HEK293 (cell line): Measurements from ENCODE around the gene SINHCAF.

Experiments
- GLIS2 ChIP-seq: fragments of 450-650 bp; formaldehyde crosslinking; IDR thresholded peaks from 2 replicates; pipeline ENCODE4 v1.5.1; 2016; ENCODE audit warnings: missing biosample characterization, missing genetic modification characterization
- MZF1 ChIP-seq: fragments of 450-650 bp; formaldehyde crosslinking; IDR thresholded peaks from 2 replicates; pipeline ENCODE4 v1.5.1; 2017; ENCODE audit warnings: missing biosample characterization, missing genetic modification characterization, borderline replicate concordance
- PATZ1 ChIP-seq: fragments of 450-650 bp; formaldehyde crosslinking; IDR thresholded peaks from 2 replicates; pipeline ENCODE4 v1.5.1; 2016; ENCODE audit warnings: missing biosample characterization, missing genetic modification characterization
- SP2 ChIP-seq: fragments of 450-650 bp; formaldehyde crosslinking; IDR thresholded peaks from 2 replicates; pipeline ENCODE4 v1.5.1; 2016; ENCODE audit warnings: missing biosample characterization, missing genetic modification characterization
- ZNF121 ChIP-seq: fragments of 450-650 bp; formaldehyde crosslinking; IDR thresholded peaks from 2 replicates; pipeline ENCODE4 v1.5.1; 2016; ENCODE audit warnings: missing biosample characterization, missing genetic modification characterization
- ZNF398 ChIP-seq: fragments of 450-650 bp; formaldehyde crosslinking; IDR thresholded peaks from 2 replicates; pipeline ENCODE4 v1.5.1; 2017; ENCODE audit warnings: missing biosample characterization, missing genetic modification characterization
- ZNF555 ChIP-seq: fragments of 450-650 bp; formaldehyde crosslinking; conservative IDR thresholded peaks from 2 replicates; pipeline ENCODE4 v1.5.1; 2017; ENCODE audit warnings: missing biosample characterization, mild to moderate bottlenecking, missing genetic modification characterization, inconsistent platforms
- ZNF664 ChIP-seq: fragments of 450-650 bp; formaldehyde crosslinking; IDR thresholded peaks from 2 replicates; pipeline ENCODE4 v1.5.1; 2016; ENCODE audit warnings: missing biosample characterization, missing genetic modification characterization
- TF ChIP-seq, protein P1 (sequence below): fragments of 450-650 bp; formaldehyde crosslinking; IDR thresholded peaks from 2 replicates; pipeline ENCODE4 v1.5.1; 2016; ENCODE audit warnings: missing biosample characterization, missing genetic modification characterization

DNA sequence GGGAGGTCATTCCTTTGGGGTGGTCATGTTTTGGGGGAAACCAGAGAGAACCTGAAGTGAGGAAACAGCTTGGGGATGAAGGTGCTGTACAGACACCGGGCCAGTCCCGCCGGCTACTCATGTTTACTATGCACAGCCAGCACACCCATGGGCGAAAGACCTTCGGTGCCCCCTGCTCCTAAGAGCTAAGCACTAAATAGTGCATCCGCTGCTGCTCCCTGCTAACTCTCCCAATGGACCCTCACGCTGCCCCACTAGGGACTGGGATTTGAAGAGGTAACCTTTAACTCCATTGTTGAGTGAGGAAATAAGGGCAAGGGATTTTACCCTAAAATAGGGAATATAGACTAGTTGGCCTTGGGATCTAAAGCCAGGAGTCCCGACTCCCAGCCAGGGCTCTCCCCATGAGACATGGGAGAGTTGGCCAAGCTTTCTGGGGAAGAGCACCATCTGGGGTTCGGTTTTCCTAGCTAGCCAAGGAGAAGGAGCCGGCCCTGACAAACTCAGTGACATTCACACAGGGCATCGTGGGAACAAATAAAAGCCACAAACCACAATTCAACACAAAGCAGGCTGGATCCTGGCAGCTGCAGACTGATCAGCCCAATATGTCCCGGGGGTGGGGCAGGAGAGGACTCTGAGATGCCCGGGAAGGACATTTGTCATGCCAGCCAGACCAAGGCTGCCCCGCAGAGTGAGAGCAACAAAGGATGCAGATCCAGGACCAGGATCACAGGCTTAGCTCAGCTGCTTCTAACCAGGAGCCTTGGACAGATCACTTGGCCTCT, 91.7 kb downstream of the SINHCAF start:
- TF ChIP-seq, protein P1, sequence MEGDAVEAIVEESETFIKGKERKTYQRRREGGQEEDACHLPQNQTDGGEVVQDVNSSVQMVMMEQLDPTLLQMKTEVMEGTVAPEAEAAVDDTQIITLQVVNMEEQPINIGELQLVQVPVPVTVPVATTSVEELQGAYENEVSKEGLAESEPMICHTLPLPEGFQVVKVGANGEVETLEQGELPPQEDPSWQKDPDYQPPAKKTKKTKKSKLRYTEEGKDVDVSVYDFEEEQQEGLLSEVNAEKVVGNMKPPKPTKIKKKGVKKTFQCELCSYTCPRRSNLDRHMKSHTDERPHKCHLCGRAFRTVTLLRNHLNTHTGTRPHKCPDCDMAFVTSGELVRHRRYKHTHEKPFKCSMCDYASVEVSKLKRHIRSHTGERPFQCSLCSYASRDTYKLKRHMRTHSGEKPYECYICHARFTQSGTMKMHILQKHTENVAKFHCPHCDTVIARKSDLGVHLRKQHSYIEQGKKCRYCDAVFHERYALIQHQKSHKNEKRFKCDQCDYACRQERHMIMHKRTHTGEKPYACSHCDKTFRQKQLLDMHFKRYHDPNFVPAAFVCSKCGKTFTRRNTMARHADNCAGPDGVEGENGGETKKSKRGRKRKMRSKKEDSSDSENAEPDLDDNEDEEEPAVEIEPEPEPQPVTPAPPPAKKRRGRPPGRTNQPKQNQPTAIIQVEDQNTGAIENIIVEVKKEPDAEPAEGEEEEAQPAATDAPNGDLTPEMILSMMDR: no peak
- no peak for TF ChIP-seq ZNF398
- TF ChIP-seq ZNF664 (tag by site-specific recombination): no peak
- TF ChIP-seq ZNF121: no peak
- no peak for TF ChIP-seq SP2
- TF ChIP-seq PATZ1: no peak
- TF ChIP-seq GLIS2 (tag by site-specific recombination): no peak
- TF ChIP-seq MZF1 (tag by site-specific recombination): no peak
- TF ChIP-seq ZNF555 (tag by site-specific recombination): no peak
